HG03457 (cell line): ENCODE data around the gene FGF4.
"Not testable (repeated sequence)": the region's sequence is repeated elsewhere in the genome, so short reads cannot be mapped to it uniquely, and the experiment has no call there.

Source experiments
- ATAC-seq: cut with Tn5 transposase; IDR thresholded peaks from one replicate; pipeline ENCODE4 v1.9.1; 2021; ENCODE audit warnings: moderate number of reproducible peaks; ENCODE audit not compliant: unreplicated experiment

The FGF4 gene

GRCh38 chr11:69774354-69775162 is 583 bp downstream of the FGF4 start:
- ATAC-seq, result no peak

GRCh38 chr11:69773626-69774353 is 1.4 kb downstream of the FGF4 start:
- no peak for ATAC-seq

- ATAC-seq, result no peak
These were observed 3.7 kb downstream of the FGF4 start for GRCh38 chr11:69771466-69771865.

GRCh38 chr11:69770540-69770939 is 4.6 kb downstream of the FGF4 start:
- ATAC-seq, result no peak

GRCh38 chr11:69765498-69765995 is 9.6 kb downstream of the FGF4 start:
- ATAC-seq, result no peak

GRCh38 chr11:69764918-69765317 is 10.2 kb downstream of the FGF4 start:
- not testable (repeated sequence) for ATAC-seq

- ATAC-seq, result no peak
These were observed 14.8 kb downstream of the FGF4 start for GRCh38 chr11:69760319-69760718.

- no peak for ATAC-seq
These were observed 22.3 kb downstream of the FGF4 start for GRCh38 chr11:69752890-69753289.

- ATAC-seq, result no peak
These were observed 24.1 kb downstream of the FGF4 start for GRCh38 chr11:69750875-69751597.

GRCh38 chr11:69750108-69750850 is 24.9 kb downstream of the FGF4 start:
- no peak for ATAC-seq

GRCh38 chr11:69748637-69749036 is 26.5 kb downstream of the FGF4 start:
- no peak for ATAC-seq

GRCh38 chr11:69746752-69747742 is 28.1 kb downstream of the FGF4 start:
- no peak for ATAC-seq

- ATAC-seq, result no peak
These were observed 29.0 kb downstream of the FGF4 start for GRCh38 chr11:69746140-69746539.

GRCh38 chr11:69745201-69745600 is 29.9 kb downstream of the FGF4 start:
- no peak for ATAC-seq

GRCh38 chr11:69744435-69744834 is 30.7 kb downstream of the FGF4 start:
- ATAC-seq, result no peak

- ATAC-seq, result no peak
These were observed 40.3 kb downstream of the FGF4 start for GRCh38 chr11:69734841-69735240.

GRCh38 chr11:69734367-69734766 is 40.8 kb downstream of the FGF4 start:
- no peak for ATAC-seq

- ATAC-seq, result no peak
These were observed 42.2 kb downstream of the FGF4 start for GRCh38 chr11:69732910-69733309.

GRCh38 chr11:69731110-69731509 is 44.0 kb downstream of the FGF4 start:
- no peak for ATAC-seq

GRCh38 chr11:69730500-69730899 is 44.6 kb downstream of the FGF4 start:
- ATAC-seq, result no peak
